GM19238 (cell line): ENCODE data around the gene RPL39L.
"Not testable (repeated sequence)": the region's sequence is repeated elsewhere in the genome, so short reads cannot be mapped to it uniquely, and the experiment has no call there.

Experiments used
- DNase-seq: peaks from one replicate; pipeline ENCODE4 v3.0.0; 2011; ENCODE audit warnings: low spot score; ENCODE audit not compliant: insufficient read length

The RPL39L gene

DNA sequence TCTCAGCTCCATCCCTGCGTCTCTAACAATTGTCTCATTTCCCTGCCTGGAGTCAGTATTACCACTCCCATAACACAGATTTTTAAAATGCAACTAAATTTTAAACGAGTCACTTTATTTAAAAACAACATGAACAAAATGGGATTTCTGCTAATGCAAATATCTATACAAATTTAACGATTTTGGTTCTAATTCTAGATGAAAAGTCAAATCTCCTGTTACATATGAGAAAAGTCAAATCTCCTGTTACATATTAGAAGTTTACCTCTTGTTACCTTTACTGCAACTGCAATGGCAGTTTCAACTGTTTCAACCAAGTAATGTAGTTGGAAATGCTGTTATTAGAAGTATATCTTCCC, 578 bp upstream of the RPL39L start:
- no peak for DNase-seq

DNA sequence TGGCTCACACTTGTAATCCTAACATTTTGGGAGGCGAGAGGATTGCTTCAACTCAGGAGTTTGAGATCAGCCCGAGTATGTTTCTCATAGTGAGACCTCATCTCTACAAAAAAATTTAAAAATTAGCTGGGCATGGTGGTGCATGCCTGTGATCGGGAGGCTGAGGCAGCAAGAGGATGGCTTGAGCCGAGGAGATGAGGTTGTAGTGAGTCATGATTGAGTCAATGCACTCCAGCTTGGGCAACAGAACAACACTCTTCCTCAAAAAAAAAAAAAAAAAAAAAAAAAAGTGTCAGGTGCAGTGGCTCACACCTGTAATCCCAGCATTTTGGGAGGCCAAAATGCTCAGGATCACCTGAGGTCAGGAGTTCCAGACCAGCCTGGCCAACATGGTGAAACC, 2.4 kb downstream of the RPL39L start:
- no peak for DNase-seq

DNA sequence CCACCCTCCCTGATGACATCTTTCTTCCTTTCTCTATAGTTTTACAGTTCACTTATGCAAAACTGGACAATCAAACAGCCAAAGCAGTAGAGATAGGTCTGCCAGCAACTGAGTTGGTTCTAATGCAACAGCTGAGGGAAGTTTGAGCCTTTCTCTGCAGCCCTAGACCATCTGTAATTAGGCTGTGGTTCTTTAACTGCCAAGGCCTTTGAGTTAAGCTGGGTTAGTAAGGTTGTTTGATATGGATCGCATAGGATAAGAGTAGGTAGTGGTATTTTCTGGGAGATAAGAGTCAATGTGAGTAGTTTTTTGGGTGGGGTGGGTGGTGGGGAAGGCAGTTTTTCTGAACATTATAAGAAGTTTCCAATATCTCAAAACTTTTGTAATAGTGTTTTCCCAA, 3.0 kb downstream of the RPL39L start:
- no peak for DNase-seq

DNA sequence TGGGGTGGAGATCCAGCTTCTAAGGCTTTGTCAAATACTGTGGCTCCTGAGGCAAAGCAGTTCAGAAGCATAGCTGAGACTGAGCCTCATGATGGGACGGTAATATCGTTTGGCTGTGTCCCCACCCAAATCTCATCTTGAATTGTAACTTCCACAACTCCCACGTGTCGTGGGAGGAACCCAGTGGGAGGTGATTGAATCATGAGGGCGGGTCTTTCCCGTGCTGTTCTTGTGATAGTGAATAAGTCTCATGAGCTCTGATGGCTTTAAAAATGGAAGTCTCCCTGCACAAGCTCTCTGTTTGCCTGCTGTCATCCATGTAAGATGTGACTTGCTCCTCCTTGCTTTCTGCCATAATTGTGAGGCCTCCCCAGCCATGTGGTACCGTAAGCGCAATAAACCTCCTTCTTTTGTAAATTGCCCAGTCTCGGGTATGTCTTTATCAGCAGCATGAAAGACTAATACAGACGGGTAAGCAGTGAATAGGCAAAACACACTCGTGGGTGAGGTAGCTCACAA, 4.1 kb downstream of the RPL39L start:
- not testable (repeated sequence) for DNase-seq

DNA sequence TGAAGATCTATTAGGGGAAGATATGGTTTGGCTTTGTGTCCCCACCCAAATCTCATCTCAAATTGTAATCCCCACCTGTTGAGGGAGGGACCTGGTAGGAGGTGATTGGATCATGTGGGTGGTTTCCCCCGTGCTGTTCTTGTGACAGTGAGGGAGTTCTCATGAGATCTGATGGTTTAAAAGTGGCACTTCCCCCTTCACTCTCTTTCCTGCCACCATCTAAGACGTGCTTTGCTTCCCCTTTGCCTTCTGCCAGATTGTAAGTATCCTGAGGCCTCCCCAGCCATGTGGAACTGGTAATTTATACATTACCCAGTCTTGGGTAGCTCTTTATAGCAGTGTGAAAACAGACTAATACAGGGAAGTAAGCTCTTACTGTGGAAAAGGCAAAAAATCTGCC, 6.1 kb downstream of the RPL39L start:
- not testable (repeated sequence) for DNase-seq

DNA sequence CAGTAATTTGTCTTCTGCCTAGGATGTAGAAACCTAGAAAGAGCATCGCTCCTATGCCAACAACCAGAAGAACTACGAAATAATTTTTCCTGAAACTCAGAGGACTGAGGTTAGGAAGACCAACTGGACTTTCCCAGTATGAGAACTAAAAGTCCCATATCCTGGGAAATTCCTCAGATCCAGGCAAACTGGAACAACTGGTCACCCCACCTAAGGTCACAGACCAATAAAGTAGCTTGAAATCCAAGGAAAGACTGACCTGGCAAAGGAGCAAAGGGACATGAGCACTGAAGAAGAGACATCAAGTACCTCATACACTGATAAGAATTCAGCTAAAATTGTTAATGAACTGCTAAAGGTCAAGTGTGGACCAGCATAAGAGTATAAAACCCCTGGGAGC, 6.6 kb downstream of the RPL39L start:
- DNase-seq = no peak

DNA sequence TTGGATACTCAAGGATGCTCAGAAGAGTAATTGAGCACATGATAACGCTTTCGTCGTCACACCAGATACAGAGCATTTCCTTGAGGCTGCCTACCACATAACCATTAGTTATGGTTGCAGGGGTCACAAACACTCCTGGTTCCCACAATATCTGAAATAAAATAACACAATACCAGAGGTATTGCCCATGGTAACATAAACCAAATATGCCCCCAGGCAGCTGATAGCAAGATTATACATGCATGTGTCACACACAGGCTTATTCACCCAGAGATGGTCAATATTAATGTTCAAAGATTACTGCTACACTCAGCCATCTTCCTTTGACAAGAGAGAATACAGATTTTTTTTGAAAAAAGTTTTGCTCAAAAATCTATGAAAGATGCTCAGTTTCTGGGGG, 7.3 kb downstream of the RPL39L start:
- no peak for DNase-seq

DNA sequence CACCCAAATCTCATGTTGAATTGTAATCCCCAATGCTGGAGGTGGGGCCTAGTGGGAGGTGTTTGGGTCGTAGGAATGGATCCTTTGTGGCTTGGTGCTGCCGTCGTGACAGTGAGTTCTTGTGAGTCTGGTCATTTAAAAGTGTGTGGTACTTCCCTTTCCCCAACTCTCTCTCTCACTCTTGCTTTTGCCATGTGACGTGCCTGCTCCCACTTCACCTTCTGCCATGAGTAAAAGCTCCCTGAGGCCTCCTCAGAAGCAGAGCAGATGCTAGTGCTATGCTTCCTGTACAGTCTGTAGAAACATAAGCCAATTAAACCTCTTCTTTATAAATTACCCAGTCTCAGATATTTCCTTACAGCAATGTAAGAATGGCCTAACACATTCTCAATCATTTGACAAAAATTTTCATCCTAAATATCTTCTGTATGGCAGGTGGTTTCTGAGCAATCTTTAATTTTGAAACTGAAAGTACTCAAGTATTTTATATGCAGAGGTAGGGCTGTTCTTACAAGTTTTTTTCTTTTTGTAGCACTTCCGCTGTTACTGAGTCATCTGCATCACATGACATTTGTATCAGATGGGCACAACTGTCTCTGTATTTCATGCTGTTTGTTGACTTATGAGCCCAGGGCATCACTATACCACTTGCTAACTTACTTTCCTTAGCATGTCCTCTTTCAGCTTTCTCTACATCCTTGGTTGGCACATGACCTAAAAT, 8.8 kb downstream of the RPL39L start:
- DNase-seq = no peak

DNA sequence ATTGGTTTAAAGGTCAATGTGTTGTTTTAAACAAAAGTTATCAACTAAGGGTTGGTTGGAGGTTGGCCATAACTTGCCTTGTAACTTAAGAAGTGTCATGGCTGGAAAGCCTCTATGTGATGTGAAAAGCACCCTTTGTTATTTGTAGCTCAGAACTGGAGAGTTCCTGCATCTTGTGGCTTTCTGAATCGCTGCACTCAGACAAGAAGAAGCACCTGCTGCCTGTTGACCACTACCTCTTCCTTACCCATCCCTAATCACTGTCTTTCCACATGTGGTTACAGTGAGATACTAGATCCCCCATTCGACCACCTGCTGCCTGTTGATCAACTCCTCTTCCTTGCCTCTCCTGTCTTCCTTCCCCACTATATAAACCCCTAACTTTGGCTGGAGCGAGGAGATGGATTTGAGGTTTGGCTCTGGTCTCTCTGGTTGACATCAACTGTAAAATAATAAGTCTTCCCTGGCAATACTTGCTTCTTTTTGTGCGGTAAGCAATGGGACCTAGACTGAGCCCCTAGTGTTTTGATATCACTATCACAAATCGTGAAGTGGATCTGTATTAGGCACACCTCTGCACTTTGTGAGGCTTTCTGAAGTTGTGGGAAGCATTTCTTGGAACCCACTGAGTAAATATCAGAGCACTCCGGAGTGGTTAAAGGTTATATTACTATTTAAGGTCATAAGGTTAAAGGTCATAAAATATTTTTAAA, 13.8 kb downstream of the RPL39L start:
- no peak for DNase-seq

DNA sequence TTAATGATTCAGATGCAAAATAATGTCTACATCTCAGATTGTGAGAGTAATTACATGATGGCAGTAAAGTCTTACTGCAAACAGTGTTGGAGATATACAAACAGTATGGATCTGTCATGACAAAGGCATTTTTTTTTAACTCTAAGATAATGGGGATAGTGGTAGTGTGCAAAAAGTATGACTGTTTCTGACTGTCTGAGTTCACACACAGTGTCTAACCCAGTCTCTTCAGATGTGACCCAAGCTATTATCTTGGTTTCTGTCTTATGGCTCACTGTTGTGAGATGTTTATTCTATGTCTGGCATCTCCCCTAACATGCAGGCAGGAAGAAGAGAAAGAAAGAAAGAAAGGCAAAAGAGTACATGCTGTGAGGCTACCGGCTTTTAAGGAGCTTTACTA, 17.0 kb downstream of the RPL39L start:
- DNase-seq = no peak

DNA sequence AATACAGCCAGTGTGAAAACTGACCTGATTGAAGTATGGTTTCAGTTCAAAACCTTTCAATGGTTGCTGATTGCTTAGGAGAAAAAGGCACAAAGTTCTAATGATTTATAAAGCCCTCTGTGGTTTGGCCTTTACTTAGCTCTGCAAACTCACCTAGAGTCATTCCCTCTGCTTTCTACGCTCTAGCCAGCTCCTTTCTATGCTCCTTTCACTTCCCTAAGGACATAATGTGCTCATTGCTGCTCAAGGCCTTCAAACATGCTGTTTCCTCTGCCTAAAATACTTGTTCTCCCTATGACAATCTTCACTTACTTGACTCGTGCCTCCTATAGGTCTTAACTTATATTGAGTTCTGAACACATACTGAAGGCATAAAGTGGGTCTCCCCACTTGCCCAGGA, 19.0 kb downstream of the RPL39L start:
- DNase-seq = no peak

DNA sequence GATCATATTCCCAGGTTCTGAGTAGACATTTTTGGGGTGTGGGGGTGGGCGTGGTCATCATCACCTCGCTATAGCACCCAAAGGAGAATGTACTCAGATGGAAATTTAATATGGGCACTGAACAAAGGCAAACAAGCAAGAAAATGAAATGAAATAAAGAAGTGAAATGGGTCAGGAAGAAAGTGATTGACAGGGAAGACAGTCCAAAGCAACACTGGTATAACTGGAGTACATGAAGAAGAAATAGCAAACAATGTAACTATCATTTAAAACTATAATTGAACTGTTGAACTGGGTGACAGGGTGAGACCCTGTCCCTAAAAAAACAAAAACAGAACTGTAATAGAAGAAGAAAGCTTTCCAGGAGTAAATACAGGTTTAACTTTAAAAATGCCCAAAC, 24.8 kb downstream of the RPL39L start:
- no peak for DNase-seq

DNA sequence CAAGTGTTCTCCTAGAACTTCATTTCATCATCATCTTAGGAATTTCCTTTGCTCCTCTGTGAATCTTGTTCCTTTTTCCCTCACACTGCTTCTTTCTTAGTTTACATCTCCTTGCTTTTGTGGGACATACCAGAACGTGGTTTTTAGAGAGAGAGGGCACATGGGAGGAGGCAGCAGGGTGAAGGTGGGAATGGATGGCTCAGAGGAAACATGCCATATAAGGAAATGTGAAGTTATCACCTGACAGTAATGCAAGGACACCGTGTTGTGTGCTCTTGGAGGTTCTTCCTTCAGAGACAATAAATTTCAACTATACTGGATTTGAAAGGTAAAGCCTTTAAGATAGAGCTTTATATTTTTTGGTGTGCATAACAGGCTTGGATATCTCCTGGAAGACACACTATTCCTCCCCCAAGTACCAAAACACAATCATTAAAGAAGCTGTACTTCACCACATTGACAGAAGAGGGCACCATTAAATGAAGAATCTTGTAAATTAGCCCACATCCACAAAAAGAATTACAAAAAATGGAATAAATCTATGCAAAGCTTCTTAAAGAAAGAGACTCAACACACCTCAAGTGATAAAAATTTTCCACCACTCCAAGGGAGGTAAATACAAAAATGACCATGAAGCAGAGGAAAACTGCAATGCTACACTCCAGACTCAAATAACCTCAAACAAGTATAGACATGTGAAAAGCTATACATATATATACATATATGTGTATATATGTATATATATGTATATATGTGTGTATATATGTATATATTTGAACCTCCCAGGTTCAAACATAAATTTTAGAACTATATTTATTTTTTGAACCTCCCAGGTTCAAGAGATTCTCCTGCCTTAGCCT, 26.1 kb downstream of the RPL39L start:
- DNase-seq = no peak

DNA sequence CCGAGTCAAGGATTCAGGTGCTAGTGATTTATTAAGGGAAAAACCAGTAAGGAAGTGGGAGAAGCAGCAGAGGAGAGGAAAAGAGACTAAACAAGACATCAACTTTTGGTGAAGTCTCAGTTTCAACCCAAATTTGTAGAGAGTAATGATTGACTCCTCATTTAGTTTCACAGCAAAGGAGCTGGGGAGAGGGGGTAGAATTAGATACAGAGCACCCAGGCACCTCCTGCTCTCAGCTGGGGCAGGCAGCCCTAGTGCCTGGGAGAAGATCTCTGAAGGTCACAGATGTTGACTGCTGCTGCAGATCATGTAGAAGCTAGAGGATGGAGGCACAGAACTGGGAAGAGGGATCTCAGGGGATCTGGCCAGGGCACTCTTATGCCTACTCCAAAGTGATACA, 29.1 kb downstream of the RPL39L start:
- no peak for DNase-seq

DNA sequence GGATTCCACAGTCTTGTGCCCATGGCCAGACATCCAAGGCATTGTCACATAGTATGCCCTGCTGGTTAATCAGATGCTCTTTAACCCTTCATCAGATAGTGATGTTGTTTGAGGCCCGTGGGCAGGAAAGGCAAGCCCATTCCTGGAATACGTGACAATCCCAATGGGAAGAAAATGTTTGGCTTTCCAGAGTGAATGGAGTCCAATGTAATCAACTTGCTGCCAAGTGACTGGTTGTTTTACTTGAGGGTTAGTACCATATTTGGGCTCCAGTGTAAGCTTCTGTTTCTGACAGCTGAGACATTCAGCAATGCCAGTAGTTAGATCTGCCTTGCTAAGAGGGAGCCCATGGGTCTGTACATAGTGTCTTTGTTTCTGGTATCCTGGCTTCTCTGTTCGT, 31.3 kb downstream of the RPL39L start:
- no peak for DNase-seq

DNA sequence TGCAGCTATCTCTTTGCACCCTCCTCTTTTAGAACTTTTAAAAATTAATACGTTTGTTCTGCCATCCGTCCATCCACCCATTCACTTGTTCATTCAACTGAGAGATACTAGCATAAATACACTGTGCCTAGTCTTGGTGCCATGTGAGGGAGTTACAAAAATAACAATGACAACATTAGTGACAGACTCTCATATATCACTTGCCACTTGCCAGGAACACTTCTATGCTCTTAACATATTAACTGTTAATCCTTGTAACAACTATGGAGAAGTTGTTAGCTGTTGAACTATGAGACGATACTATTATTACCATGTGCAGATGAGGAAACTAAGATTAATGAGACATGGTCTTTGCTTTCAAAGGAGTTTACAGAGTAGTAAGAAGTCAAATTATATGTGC, 33.6 kb downstream of the RPL39L start:
- DNase-seq = no peak

DNA sequence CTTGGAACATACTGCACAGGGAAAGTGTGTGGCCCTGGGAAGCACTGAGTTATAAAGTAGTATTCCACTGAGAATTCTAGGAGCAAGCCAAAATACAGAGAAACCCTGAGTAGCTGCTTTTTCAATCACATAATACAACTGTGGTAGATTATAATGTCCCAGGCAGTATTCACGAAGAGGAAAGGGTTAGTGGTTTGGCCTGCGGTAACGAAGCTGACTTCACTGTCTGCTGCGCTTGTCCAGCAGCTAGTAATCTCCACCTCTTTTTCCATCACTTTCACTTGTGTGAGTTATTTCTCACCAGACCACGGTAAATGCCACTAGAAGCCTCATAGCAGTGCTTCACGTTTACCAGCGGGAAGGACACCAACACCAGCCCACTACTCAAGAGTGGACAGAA, 34.4 kb downstream of the RPL39L start:
- no peak for DNase-seq

DNA sequence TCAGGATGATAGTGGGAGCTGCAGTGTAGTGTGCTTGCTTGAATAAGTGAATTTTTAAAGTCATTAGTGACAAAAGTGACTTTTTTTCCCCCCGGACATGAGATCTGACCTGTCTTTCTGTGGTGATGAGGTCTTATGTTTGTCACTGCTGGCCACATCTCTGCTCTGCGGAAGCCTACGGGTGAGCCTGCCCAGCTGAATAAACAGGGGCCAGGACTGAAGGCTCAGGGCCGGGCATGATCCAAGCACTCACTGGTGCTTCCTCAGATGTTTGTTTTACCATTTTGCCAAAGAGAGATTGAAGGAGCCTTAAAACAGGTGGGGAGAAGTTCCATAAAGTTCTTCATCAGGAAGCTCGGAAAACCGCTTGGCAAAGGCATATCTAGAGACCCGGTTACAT, 35.0 kb downstream of the RPL39L start:
- DNase-seq = no peak

DNA sequence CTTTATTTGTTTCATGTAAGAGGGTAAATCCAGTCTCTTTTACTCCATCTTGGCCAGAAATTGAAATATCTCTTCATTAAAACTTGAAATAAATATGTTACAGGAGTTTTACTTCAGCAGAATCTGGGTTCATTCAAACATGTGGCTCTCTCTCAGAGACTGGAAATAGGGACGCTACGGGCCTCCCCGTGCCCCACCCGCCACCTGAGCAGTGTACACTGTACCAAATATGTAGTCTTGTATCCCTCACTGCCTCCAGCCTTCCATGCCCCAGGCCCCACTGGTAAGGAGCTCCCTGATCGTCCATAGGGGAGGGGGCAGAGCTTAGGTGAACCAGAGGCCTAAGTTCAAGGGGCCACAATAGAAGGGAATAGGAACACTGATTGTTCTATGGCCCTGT, 36.0 kb downstream of the RPL39L start:
- DNase-seq = no peak

DNA sequence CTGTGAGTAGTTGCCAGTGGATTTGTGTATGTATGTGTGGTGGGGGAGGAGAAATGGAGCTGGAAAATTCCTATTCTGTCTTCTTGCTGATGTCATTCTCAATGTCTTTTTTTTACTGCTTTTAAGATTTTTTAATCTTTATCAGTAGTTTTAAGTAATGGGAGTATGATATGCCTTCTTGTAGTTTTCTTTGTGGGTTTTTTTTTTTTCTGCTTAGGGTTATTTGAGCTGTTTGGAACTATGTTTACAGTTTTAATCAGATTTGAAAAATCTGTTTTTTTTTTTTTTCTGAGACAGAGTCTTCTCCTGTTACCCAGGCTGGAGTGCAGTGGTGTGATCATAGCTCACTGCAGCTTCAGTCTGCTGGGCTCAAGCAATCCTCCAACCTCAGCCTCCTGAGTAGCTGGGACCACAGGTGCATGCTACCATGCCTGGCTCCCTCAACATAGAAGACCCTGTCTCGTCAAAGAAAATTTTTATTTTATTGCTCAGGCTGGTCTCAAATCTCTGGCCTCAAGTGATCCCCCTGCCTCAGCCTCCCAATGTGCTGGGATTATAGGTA, 37.1 kb downstream of the RPL39L start:
- no peak for DNase-seq

DNA sequence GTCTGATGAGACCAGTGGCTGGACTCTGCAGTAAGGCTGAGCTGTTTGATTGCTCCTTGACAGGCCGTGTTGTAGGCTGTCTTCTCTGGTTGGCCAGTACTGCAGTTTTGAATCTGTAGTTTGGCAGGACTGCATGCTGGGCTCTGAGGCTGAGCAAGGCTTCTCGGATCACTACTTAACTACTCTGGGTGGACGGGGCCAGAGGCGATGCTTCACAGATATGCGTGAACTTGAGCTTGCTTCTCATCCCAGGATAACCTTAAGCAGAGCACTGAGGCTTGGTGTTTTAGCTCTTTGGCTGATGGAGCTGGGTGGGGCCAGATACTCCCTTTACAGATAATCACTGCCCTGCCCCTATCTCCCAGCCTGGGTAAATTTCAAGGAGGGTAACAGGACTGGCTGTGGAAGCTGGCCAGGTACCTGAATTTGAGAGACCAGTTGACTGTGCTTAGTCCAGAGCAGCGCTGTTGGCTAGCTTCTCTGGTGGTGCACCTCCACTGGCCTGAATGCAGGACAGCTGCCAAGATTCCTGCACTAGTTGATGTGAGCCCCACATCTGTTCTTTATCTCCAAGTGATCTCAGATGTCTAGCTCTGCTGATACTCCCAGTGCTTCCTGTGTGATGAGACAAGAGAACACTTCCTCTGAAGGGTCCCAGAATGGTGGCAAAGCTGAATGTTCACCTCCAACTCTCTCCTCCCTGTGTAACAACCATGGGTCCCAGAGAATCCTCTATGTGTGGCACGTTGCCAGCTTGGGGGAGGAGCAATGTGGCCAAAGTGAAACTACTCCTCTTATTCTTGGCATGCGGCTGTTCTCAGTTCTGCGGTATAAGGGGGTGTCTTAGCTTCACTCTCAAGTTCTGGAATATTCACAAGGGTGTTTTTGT, 37.9 kb downstream of the RPL39L start:
- DNase-seq = no peak
